Fibroblast of skin of back (primary cell): ENCODE results near the gene PRCD.
"Not testable (repeated sequence)": the region's sequence is repeated elsewhere in the genome, so short reads cannot be mapped to it uniquely, and the experiment has no call there.

Experiments
- DNase-seq: peaks from one replicate; pipeline ENCODE4 v3.0.0-alpha.2; 2013

Gene PRCD

GRCh38 chr17:76506408-76507345 lies 33.2 kb upstream of the PRCD start:
- DNase-seq, result peak; percentile 48

- DNase-seq, result not testable (repeated sequence)
Measured at GRCh38 chr17:76508472-76509063, 31.3 kb upstream of the PRCD start.

GRCh38 chr17:76510831-76511244 lies 29.0 kb upstream of the PRCD start:
- DNase-seq, result no peak

- no peak for DNase-seq
Measured at GRCh38 chr17:76511668-76512365, 28.0 kb upstream of the PRCD start.

- no peak for DNase-seq
Measured at GRCh38 chr17:76512366-76513305, 27.2 kb upstream of the PRCD start.

- no peak for DNase-seq
Measured at GRCh38 chr17:76513306-76513692, 26.5 kb upstream of the PRCD start.

GRCh38 chr17:76514355-76514754 lies 25.5 kb upstream of the PRCD start:
- DNase-seq, result not testable (repeated sequence)

- peak; percentile 68 for DNase-seq
Measured at GRCh38 chr17:76515274-76515949, 24.4 kb upstream of the PRCD start.

GRCh38 chr17:76517638-76518038 lies 22.2 kb upstream of the PRCD start:
- DNase-seq, result no peak

GRCh38 chr17:76519048-76519966 lies 20.5 kb upstream of the PRCD start:
- DNase-seq, result no peak

- no peak for DNase-seq
Measured at GRCh38 chr17:76521262-76521661, 18.6 kb upstream of the PRCD start.

- DNase-seq, result not testable (repeated sequence)
Measured at GRCh38 chr17:76521683-76522082, 18.2 kb upstream of the PRCD start.

GRCh38 chr17:76523084-76524037 lies 16.5 kb upstream of the PRCD start:
- DNase-seq, result peak; percentile 46

- DNase-seq, result peak; percentile 70
Measured at GRCh38 chr17:76524598-76525512, 15.0 kb upstream of the PRCD start.

- DNase-seq, result not testable (repeated sequence)
Measured at GRCh38 chr17:76525513-76525833, 14.4 kb upstream of the PRCD start.

GRCh38 chr17:76527016-76527415 lies 12.8 kb upstream of the PRCD start:
- not testable (repeated sequence) for DNase-seq

GRCh38 chr17:76527430-76528111 lies 12.3 kb upstream of the PRCD start:
- DNase-seq, result peak; percentile 75

GRCh38 chr17:76528156-76528527 lies 11.7 kb upstream of the PRCD start:
- no peak for DNase-seq
